HepG2 (cell line): ENCODE measurements around the gene PBLD. TPM values are rescaled to one million over a fixed set of nuclear protein-coding genes. Genes with fewer than 3 reads are reported as not detected.
A peak's percentile ranks its signal among the peaks of the same experiment; 100 is the strongest.

Experiments
- ATAC-seq: fragments of 200-7000 bp; cut with Tn5 transposase; 3 replicates; pipeline ENCODE4 v1.9.1; 2020; ENCODE audit warnings: mild to moderate bottlenecking, moderate library complexity
- BruUV-seq: library from RNA; stranded (reverse); fragments of 400-500 nt; replicated peaks from 2 replicates; lab custom pipeline; 2021; lab: Mats Ljungman, UMichigan
- CTCF ChIA-PET: fragments of 300-600 bp; formaldehyde crosslinking; extraction: SDS; loops from one replicate; lab custom pipeline; 2021; ENCODE audit warnings: low total read pairs, inconsistent platforms, low intra/inter-chr PET ratio; lab: Yijun Ruan, JAX
- POLR2A ChIA-PET: fragments of 350-600 bp; sonication (Branson Sonifier 250); formaldehyde crosslinking; loops from one replicate; lab custom pipeline; 2020; ENCODE audit warnings: antibody characterized with exemption, inconsistent platforms; lab: Yijun Ruan, JAX
- DNase-seq: peaks from one replicate; pipeline ENCODE4 v3.0.0-alpha.2; 2015; ENCODE audit warnings: low spot score
- FAIRE-seq: peaks from 3 replicates; lab custom pipeline; 2011; peaks lifted over from hg19 to GRCh38; lab: Jason Lieb, UNC
- H2AFZ ChIP-seq: one replicate; pipeline ENCODE4 v1.6.1; 2011; ENCODE audit warnings: low read length, inconsistent platforms
- H3K27ac ChIP-seq: fragments of 300-600 bp; 3 replicates; pipeline ENCODE4 v1.8.0; 2011; ENCODE audit warnings: mixed run types, mild to moderate bottlenecking, mixed read lengths, low read length, inconsistent platforms; ENCODE audit not compliant: insufficient read depth; ENCODE audit errors: extremely low read length
- H3K27me3 ChIP-seq, 2 experiments: fragments of 200-600 bp in 1 of 2; 2 replicates in 1 of 2; 3 replicates in 1 of 2; pipeline versions ENCODE4 v1.6.0 to v1.8.0; 2011; ENCODE audit warnings: low read length in 2 of 2, mild to moderate bottlenecking in 2 of 2, moderate library complexity in 2 of 2, inconsistent platforms in 1 of 2; ENCODE audit not compliant: insufficient read depth in 2 of 2, control insufficient read depth in 1 of 2
- H3K36me3 ChIP-seq, 2 experiments: fragments of 200-600 bp in 1 of 2; replicated peaks in 1 of 2; 2 replicates in 1 of 2; 3 replicates in 1 of 2; pipeline versions ENCODE4 v1.5.1 to v1.8.0; 2011; ENCODE audit warnings: low read length in 2 of 2, inconsistent platforms in 1 of 2; ENCODE audit not compliant: insufficient read depth in 2 of 2, control insufficient read depth in 1 of 2
- H3K4me1 ChIP-seq: 2 replicates; pipeline ENCODE4 v1.5.1; 2012; ENCODE audit warnings: low read length, inconsistent platforms; ENCODE audit not compliant: insufficient read depth
- H3K4me2 ChIP-seq: 2 replicates; pipeline ENCODE4 v1.6.0; 2011; ENCODE audit warnings: low read depth, low read length, inconsistent platforms
- H3K4me3 ChIP-seq, 3 experiments: fragments of 200-600 bp in 1 of 3; sonication (generic), shearing (Covaris generic) in 1 of 3; replicated peaks in 1 of 3; 2 replicates each; pipeline ENCODE4 v1.5.1; 2011 to 2016; ENCODE audit warnings: low read length in 3 of 3, inconsistent platforms in 2 of 3, low read depth in 2 of 3, mild to moderate bottlenecking in 2 of 3, control low read depth in 1 of 3, mixed read lengths in 1 of 3; ENCODE audit not compliant: insufficient read depth in 1 of 3
- H3K79me2 ChIP-seq: one replicate; pipeline ENCODE4 v1.6.1; 2011; ENCODE audit warnings: low read length, inconsistent platforms; ENCODE audit not compliant: insufficient read depth
- H3K9ac ChIP-seq: 2 replicates; pipeline ENCODE4 v1.6.0; 2011; ENCODE audit warnings: mild to moderate bottlenecking, low read depth, low read length, inconsistent platforms; ENCODE audit not compliant: insufficient read depth
- H3K9me3 ChIP-seq: 2 replicates; pipeline ENCODE4 v1.5.1; 2012; ENCODE audit warnings: mild to moderate bottlenecking, low read length
- H4K20me1 ChIP-seq: 2 replicates; pipeline ENCODE4 v1.6.0; 2011; ENCODE audit warnings: inconsistent platforms, mild to moderate bottlenecking, low read length, moderate library complexity; ENCODE audit not compliant: insufficient read depth
- CEBPG ChIP-seq: IDR thresholded peaks from 2 replicates; pipeline ENCODE4 v1.6.1; 2016
- MAFF ChIP-seq: IDR thresholded peaks from 2 replicates; pipeline ENCODE4 v1.6.1; 2011; ENCODE audit warnings: low read depth, low read length, improper control_type of control experiment
- MAFK ChIP-seq, 2 experiments: IDR thresholded peaks in 1 of 2; conservative IDR thresholded peaks in 1 of 2; 2 replicates each; pipeline ENCODE4 v1.6.1; 2011; ENCODE audit warnings: improper control_type of control experiment in 2 of 2, low read length in 2 of 2
- MNT ChIP-seq: fragments of 450-650 bp; IDR thresholded peaks from 2 replicates; pipeline ENCODE4 v1.6.1; 2016
- ZNF724P ChIP-seq: sonication (generic); formaldehyde crosslinking; IDR thresholded peaks from 2 replicates; pipeline ENCODE4 v1.8.0; 2022; ENCODE audit warnings: missing genetic modification reagents, borderline replicate concordance
- ZNF770 ChIP-seq: sonication (generic); formaldehyde crosslinking; IDR thresholded peaks from 2 replicates; pipeline ENCODE4 v1.5.0; 2020; ENCODE audit warnings: mild to moderate bottlenecking, missing genetic modification reagents
- WGBS: methylation state at CpG from one replicate; pipeline ENCODE4 v1.1.6; 2017; ENCODE audit warnings: low lambda C conversion rate; 5-methylcytosine and 5-hydroxymethylcytosine counted together
- in situ Hi-C: cut with HindIII; loops from 2 replicates; pipeline ENCODE4 v1.10.0; 2017; ENCODE audit warnings: low pct_unique_long_range_greater_than_20kb; ENCODE audit not compliant: extremely low pct_ligation_motif_present
- intact Hi-C: fragments of 100-400 bp; cut with micrococcal nuclease; formaldehyde crosslinking; loops from one replicate; pipeline ENCODE4 v1.10.0; 2022; ENCODE audit not compliant: unreplicated experiment
- polyA plus RNA-seq, 8 experiments: library from polyadenylated mRNA; depleted of rRNA in 3 of 8; stranded (reverse) in 7 of 8; unstranded in 1 of 8; fragments of >200 nt; fragmentation: Illumina TruSeq in 4 of 8; extraction: Trizol in 4 of 8; gene quantifications; 2 replicates each; pipeline versions ENCODE4 v1.2.1 to v1.2.3, GENCODE V29; 2011 to 2016; ENCODE audit warnings: low read depth in 4 of 8, missing spikeins in 1 of 8, mixed read lengths in 1 of 8; ENCODE audit not compliant: insufficient read depth in 1 of 8
- total RNA-seq, 5 experiments: library from RNA; depleted of rRNA; stranded (reverse); fragments of >200 nt; fragmentation: Illumina TruSeq; extraction: Trizol; gene quantifications; 2 replicates each; pipeline ENCODE4 v1.2.3, GENCODE V29; 2016; ENCODE audit warnings: low read depth in 1 of 5

Gene PBLD
- total and polyA plus RNA-seq, 2 of the 13 experiments (the other 11 are each of a cell fraction or from before 2014, with no cell fraction given): 0.42 to 3.1 TPM

GRCh38 chr10:68276224-68276623, 56.5 kb downstream of the PBLD start (continued):
- TF ChIP-seq ZNF770 (CRISPR knock-in tag): no peak
- no peak for TF ChIP-seq ZNF724P (CRISPR knock-in tag)
- TF ChIP-seq, all 625 proteins: peak for 0

GRCh38 chr10:68275600-68276126, 57.1 kb downstream of the PBLD start:
- TF ChIP-seq MAFK (conservative IDR thresholded peaks at IDR 0.05 in 1 of 2, IDR thresholded peaks at IDR 0.05 in 1 of 2; ENCODE audit: low read length in 2 of 2) (peak; percentile 21 to 58; a peak in 2 of 4 replicates), CEBPG (no peak), MAFF (peak; percentile 55), MNT (peak; percentile 100)
- TF ChIP-seq, all 625 proteins: peak for 3
- H3K79me2 ChIP-seq: no peaks in the 10 kb centered on the region
- no peak overlapping the region for H2AFZ ChIP-seq
- ATAC-seq: no peak
- no peak overlapping the region for H3K4me2 ChIP-seq
- POLR2A ChIA-PET: no interaction called here
- H3K27ac ChIP-seq: no peak overlapping the region
- 72% methylated on average over 2 of the region's 2 CpGs for WGBS
- H3K27me3 ChIP-seq: no peaks in the 10 kb centered on the region
- H3K9ac ChIP-seq: no peak overlapping the region
- H4K20me1 ChIP-seq: no peaks in the 10 kb centered on the region
- H3K4me1 ChIP-seq: no peaks in the 10 kb centered on the region
- no peak overlapping the region for H3K4me3 ChIP-seq
- intact Hi-C loops: no loop called here
- no peak for DNase-seq
- in situ Hi-C loops: no loop called here
- no peak for FAIRE-seq
- BruUV-seq: no TSS peak
- CTCF ChIA-PET: no interaction called here
- H3K9me3 ChIP-seq: peaks cover 14% of the 10 kb centered on the region
- H3K36me3 ChIP-seq: no peaks in the 10 kb centered on the region
